NT2/D1 (cell line): Measurements from ENCODE around the gene PACC1.
A peak's percentile ranks its signal among the peaks of the same experiment; 100 is the strongest.

ENCODE experiments used
- DNase-seq: peaks from one replicate; pipeline ENCODE4 v3.0.0-alpha.2; 2011; ENCODE audit warnings: low read depth, low spot score
- H3K27me3 ChIP-seq: 2 replicates; pipeline ENCODE4 v1.6.0; 2011; ENCODE audit warnings: mild to moderate bottlenecking; ENCODE audit not compliant: insufficient read length, insufficient read depth
- H3K36me3 ChIP-seq: 2 replicates; pipeline ENCODE4 v1.6.1; 2011; ENCODE audit warnings: mild to moderate bottlenecking, low read length, mixed read lengths; ENCODE audit not compliant: insufficient read depth, insufficient read length
- H3K4me1 ChIP-seq: 2 replicates; pipeline ENCODE4 v1.5.1; 2011; ENCODE audit not compliant: insufficient read depth, insufficient read length
- H3K4me3 ChIP-seq: 2 replicates; pipeline ENCODE4 v1.5.1; 2011; ENCODE audit warnings: low read depth; ENCODE audit not compliant: insufficient read length
- H3K9ac ChIP-seq: 2 replicates; pipeline ENCODE4 v1.6.0; 2011; ENCODE audit warnings: low read depth; ENCODE audit not compliant: insufficient read length
- H3K9me3 ChIP-seq: 2 replicates; pipeline ENCODE4 v1.5.1; 2011; ENCODE audit warnings: mild to moderate bottlenecking, low read length; ENCODE audit not compliant: insufficient read depth
- SUZ12 ChIP-seq: IDR thresholded peaks from 2 replicates; pipeline ENCODE4 v1.6.1; 2011; ENCODE audit not compliant: insufficient read length, insufficient read depth; ENCODE audit errors: extremely low read depth
- YY1 ChIP-seq: IDR thresholded peaks from 2 replicates; pipeline ENCODE4 v1.6.1; 2011; ENCODE audit not compliant: insufficient read length, insufficient read depth
- ZNF274 ChIP-seq: IDR thresholded peaks from 2 replicates; pipeline ENCODE4 v1.6.1; 2011; ENCODE audit warnings: mild to moderate bottlenecking, low read depth, low read length

PACC1 gene

DNA sequence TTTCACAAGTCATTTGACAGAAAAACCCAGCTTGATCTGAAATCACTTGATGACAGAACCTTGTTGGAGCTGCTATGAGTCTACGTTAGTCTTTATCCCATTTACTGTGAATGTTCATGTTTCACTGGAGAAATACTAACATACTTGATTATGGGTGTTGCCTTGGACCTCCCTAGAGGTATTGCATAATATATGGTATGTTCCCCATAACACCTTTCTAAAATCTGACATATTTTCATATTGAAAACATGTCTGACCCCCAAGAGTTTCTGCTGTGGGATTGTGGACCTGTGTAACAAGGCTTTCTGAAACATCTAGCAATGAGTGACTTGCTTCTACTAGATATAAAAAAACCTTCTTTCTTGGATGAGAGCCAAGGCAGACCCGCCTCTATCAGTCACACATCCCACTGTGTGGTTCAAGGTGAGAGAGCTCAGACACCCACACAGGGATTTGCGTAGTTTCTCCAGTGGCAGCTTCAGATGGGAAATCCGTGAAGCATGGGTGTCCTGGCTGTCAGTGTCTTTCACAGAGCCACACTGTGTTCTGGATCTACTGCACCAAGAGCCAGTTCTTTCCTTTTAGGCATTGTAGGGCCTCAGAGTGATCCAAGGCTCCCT lies 22.6 kb upstream of the PACC1 start:
- peaks cover 16% of the 10 kb centered on the region for H3K27me3 ChIP-seq
- no peak for TF ChIP-seq YY1
- TF ChIP-seq SUZ12 = no peak
- no peak for TF ChIP-seq ZNF274
- no peak for DNase-seq
- no peak overlapping the region for H3K4me3 ChIP-seq
- H3K4me1 ChIP-seq = peaks cover 2% of the 10 kb centered on the region
- no peaks in the 10 kb centered on the region for H3K9me3 ChIP-seq
- no peak overlapping the region for H3K9ac ChIP-seq
- H3K36me3 ChIP-seq = no peaks in the 10 kb centered on the region

DNA sequence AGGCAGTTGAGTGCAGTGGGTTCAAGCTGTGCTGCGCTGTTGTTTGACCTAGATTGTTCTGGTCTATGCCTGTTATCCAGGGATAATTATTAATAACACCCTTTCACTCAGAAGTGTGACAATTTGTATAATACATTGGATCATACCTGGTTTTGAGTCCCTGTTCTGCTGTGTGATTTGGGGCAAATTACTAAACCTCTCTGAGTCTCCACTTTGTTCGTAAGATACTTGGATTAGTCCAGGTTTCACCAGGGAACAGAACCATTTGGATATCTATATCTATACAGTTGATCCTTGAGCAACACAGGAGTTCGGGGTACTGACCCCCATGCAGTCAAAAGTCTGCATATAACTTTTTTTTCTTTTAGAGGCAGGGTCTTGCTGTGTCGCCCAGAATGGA lies 20.3 kb upstream of the PACC1 start:
- no peak for DNase-seq
- TF ChIP-seq SUZ12 (no peak), ZNF274 (no peak), YY1 (no peak)

DNA sequence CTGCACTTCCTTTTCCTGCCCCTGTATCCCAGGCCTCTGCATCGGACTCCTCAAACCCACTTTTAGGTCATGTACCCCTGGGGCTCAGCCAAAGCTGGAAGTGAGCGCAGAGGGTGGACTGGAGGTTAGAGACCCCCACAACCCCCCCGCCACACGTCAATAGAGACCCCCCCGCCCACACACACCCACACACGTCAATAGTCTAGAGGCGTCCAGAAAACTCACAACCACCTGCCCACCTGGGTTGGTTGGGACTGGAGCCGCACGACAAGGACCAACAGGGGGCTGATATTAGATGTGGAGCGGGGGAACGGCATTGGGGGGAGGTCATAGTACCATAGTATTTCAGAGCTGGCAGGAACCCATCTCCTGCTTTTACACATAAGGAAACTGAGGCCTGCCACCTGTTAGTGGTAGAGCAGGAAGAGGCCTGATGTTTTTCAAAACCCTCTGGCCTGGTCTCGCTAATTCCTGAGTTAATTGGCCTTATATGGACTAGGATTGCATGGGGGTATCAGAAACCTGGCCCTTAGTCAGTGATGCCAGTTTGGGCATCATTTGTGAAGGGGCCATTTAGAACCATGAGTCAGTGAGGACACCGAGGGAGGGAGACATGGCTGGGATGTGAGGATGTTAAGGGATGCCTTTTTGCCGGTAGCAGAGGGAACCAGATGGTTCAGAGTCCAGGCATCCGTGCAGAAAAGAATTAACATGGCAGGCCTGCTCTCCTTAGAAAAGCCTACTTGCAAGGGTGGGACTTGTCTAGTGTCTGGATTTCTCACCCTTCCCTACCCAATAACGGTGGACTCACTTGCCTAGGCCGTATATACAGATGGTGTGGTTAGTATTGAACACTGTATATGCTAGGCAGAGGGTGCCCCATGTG lies 19.1 kb upstream of the PACC1 start:
- Histone ChIP-seq H3K36me3 (no peaks in the 10 kb centered on the region), H3K27me3 (peaks cover 16% of the 10 kb centered on the region), H3K4me3 (peak overlapping the region; percentile 71), H3K4me1 (peaks cover 3% of the 10 kb centered on the region), H3K9me3 (no peaks in the 10 kb centered on the region), H3K9ac (peak overlapping the region; percentile 76)
- no peak for DNase-seq
- TF ChIP-seq ZNF274 = no peak

More for the DNA sequence above, 20.3 kb upstream of the PACC1 start:
- H3K9ac ChIP-seq = no peak overlapping the region
- no peaks in the 10 kb centered on the region for H3K9me3 ChIP-seq
- H3K27me3 ChIP-seq = peaks cover 16% of the 10 kb centered on the region
- H3K4me3 ChIP-seq = no peak overlapping the region
- peaks cover 3% of the 10 kb centered on the region for H3K4me1 ChIP-seq
- no peaks in the 10 kb centered on the region for H3K36me3 ChIP-seq

DNA sequence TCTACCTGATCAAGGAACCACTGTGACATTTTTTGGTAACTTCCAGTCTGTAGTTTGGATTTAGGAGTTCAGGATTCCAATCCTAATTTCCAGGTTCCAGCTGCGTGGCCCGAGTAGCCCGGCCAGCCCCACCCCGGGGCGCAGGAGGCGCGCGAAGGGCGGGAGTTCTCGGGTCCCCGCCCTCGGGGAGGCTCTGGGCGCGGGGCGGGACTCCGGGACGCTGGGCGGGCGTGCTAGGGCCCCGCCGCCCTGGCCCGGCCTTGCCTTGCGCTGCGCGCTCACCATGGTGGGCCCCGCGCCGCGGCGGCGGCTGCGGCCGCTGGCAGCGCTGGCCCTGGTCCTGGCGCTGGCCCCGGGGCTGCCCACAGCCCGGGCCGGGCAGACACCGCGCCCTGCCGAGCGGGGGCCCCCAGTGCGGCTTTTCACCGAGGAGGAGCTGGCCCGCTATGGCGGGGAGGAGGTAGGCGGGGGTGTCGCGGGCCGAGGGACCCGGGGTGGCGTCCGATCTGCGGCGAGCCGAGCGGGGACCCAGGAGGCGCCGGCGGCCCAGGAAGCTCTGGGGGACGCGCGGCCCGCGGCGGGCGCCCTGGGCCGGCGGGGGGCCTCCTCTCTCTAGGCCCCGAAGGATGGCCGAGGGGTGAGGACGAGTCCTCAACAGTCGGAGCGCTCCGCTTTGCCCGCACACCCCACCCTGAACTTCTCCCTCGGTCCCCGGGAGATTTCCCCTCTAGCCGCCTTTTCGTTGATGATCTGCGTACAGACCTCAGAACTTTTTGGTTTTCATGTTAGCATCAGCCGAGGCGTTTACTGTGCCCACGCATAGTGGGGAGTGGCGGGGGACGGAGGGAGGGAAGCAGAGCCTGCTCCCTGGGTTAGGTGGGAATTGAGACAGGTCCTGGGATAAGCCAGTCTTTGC lies 18.2 kb upstream of the PACC1 start, which contains the start of gene NENF:
Gene NENF, plus strand, starts transcription at position 260 of the 916 bp plus-strand sequence. Its CDS starts 24 bp downstream, at position 284.
- H3K27me3 ChIP-seq = peaks cover 16% of the 10 kb centered on the region
- no peaks in the 10 kb centered on the region for H3K36me3 ChIP-seq
- H3K9me3 ChIP-seq = no peaks in the 10 kb centered on the region
- TF ChIP-seq ZNF274 (no peak), SUZ12 (no peak), YY1 (no peak)
- peak within 1 kb of the TSS; percentile 76 for H3K9ac ChIP-seq
- DNase-seq = peak; percentile 62
- peaks cover 3% of the 10 kb centered on the region for H3K4me1 ChIP-seq
- peak within 1 kb of the TSS; percentile 71 for H3K4me3 ChIP-seq

DNA sequence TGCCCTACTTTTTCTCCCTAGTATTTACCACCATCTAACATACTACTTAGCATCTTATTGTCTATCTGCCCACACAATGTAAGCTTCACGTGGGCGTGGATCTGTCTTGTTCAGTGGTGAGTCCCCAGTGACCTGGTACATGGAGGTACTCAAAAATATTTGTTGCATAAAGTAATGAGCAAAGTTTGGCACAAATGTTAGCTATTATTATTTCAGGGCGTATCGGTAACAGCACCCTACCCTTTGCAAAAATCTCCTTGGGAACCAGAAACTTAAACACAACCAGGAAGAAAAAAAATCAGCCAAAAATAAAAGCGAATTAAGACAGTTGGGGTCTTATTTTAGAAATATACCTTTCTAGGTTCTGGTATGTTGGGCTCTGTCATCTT lies 17.6 kb upstream of the PACC1 start:
- DNase-seq = no peak
- Histone ChIP-seq H3K9me3 (no peaks in the 10 kb centered on the region), H3K4me3 (peak overlapping the region; percentile 71), H3K9ac (peak overlapping the region; percentile 66), H3K4me1 (peaks cover 3% of the 10 kb centered on the region), H3K27me3 (peaks cover 16% of the 10 kb centered on the region), H3K36me3 (no peaks in the 10 kb centered on the region)
- TF ChIP-seq YY1 (no peak), SUZ12 (no peak), ZNF274 (no peak)

DNA sequence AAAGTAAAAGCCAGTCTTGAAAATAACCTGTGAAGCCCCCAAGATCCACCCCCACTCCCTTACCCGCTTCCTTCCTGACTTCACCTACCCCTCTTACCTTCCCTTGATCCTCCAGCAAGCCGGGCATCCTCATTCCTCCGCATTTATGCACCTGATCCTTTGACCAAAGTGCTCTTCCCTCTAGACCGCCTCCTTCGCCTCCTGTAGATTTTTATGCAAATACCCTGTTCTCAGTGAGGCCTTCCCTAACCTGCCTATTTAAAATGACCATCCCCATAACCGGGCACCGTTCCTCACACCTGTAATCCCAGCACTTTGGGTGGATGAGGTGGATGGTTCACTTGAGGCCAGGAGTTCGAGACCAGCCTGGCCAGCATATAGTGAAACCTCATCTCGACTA lies 17.0 kb upstream of the PACC1 start:
- no peak overlapping the region for H3K4me3 ChIP-seq
- DNase-seq = no peak
- H3K36me3 ChIP-seq = no peaks in the 10 kb centered on the region
- peaks cover 16% of the 10 kb centered on the region for H3K27me3 ChIP-seq
- H3K9me3 ChIP-seq = no peaks in the 10 kb centered on the region
- H3K4me1 ChIP-seq = peaks cover 3% of the 10 kb centered on the region
- no peak overlapping the region for H3K9ac ChIP-seq
- no peak for TF ChIP-seq SUZ12
- TF ChIP-seq YY1 = no peak
- no peak for TF ChIP-seq ZNF274
